GM12878 (cell line): ENCODE data around the gene RASL11A. TPM values are rescaled to one million over a fixed set of nuclear protein-coding genes. Genes with fewer than 3 reads are reported as not detected.

Experiments used
- ATAC-seq: fragments of 200-7000 bp; cut with Tn5 transposase; 3 replicates; pipeline ENCODE4 v1.9.1; 2020; ENCODE audit warnings: mild to moderate bottlenecking, moderate library complexity
- BruUV-seq: library from RNA; stranded (reverse); fragments of 400-500 nt; replicated peaks from 2 replicates; lab custom pipeline; 2021; lab: Mats Ljungman, UMichigan
- CTCF ChIA-PET: fragments of 300-600 bp; sonication (Branson Sonifier 250); formaldehyde crosslinking; extraction: SDS; loops from one replicate; lab custom pipeline; 2021; ENCODE audit warnings: inconsistent platforms; lab: Yijun Ruan, JAX
- POLR2A ChIA-PET: fragments of 350-600 bp; formaldehyde crosslinking; extraction: SDS; loops from one replicate; lab custom pipeline; 2021; ENCODE audit warnings: inconsistent platforms; lab: Charles Lee
- RAD21 ChIA-PET: fragments of 300-600 bp; sonication (Branson Sonifier 250); formaldehyde crosslinking; loops from one replicate; lab custom pipeline; 2023; ENCODE audit warnings: antibody characterized with exemption; ENCODE audit not compliant: unreplicated experiment; lab: Charles Lee
- SMC1A ChIA-PET: fragments of 300-600 bp; sonication (Branson Sonifier 250); formaldehyde crosslinking; loops from one replicate; lab custom pipeline; 2023; ENCODE audit not compliant: unreplicated experiment, uncharacterized antibody; lab: Charles Lee
- DNase-seq: peaks from one replicate; pipeline ENCODE4 v3.0.0-alpha.2; 2011; ENCODE audit warnings: low read depth, low spot score
- FAIRE-seq: peaks from 3 replicates; lab custom pipeline; 2011; peaks lifted over from hg19 to GRCh38; lab: Jason Lieb, UNC
- H2AFZ ChIP-seq: 2 replicates; pipeline ENCODE4 v1.6.0; 2011; ENCODE audit warnings: low read depth, low read length, control low read depth; ENCODE audit not compliant: control insufficient read depth
- H3K27ac ChIP-seq: 2 replicates; pipeline ENCODE4 v1.5.1; 2011; ENCODE audit warnings: control low read depth; ENCODE audit not compliant: control insufficient read depth, insufficient read depth
- H3K27me3 ChIP-seq, 2 experiments: replicated peaks in 1 of 2; 2 replicates each; pipeline versions ENCODE4 v1.6.0 to v1.6.1; 2011; ENCODE audit warnings: low read length in 1 of 2; ENCODE audit not compliant: control insufficient read depth in 2 of 2, insufficient read depth in 2 of 2
- H3K36me3 ChIP-seq, 2 experiments: 2 replicates each; pipeline ENCODE4 v1.5.1; 2011; ENCODE audit warnings: low read length in 1 of 2; ENCODE audit not compliant: control insufficient read depth in 2 of 2, insufficient read depth in 2 of 2
- H3K4me1 ChIP-seq: 2 replicates; pipeline ENCODE4 v1.6.1; 2011; ENCODE audit warnings: mild to moderate bottlenecking, low read length, moderate library complexity, mixed read lengths; ENCODE audit not compliant: control insufficient read depth, insufficient read depth
- H3K4me2 ChIP-seq: 2 replicates; pipeline ENCODE4 v1.6.0; 2011; ENCODE audit warnings: control low read depth; ENCODE audit not compliant: control insufficient read depth, insufficient read depth
- H3K4me3 ChIP-seq: fragments of 200-600 bp; sonication (generic); 2 replicates; pipeline ENCODE4 v1.5.1; 2016
- H3K79me2 ChIP-seq: 2 replicates; pipeline ENCODE4 v1.6.0; 2011; ENCODE audit warnings: low read length; ENCODE audit not compliant: control insufficient read depth, insufficient read depth
- H3K9ac ChIP-seq: 2 replicates; pipeline ENCODE4 v1.8.0; 2011; ENCODE audit warnings: low read length, control low read depth, mixed read lengths; ENCODE audit not compliant: control insufficient read depth, insufficient read depth
- H3K9me3 ChIP-seq: replicated peaks from 3 replicates; pipeline ENCODE4 v1.5.1; 2011; ENCODE audit warnings: mild to moderate bottlenecking, low read length; ENCODE audit not compliant: control insufficient read depth, insufficient read depth
- H4K20me1 ChIP-seq: 2 replicates; pipeline ENCODE4 v1.6.0; 2011; ENCODE audit not compliant: control insufficient read depth, insufficient read depth
- ATF2 ChIP-seq: IDR thresholded peaks from 2 replicates; pipeline ENCODE4 v1.6.1; 2012; ENCODE audit warnings: low read length, inconsistent platforms
- KLF5 ChIP-seq: fragments of 450-650 bp; IDR thresholded peaks from 2 replicates; pipeline ENCODE4 v1.6.1; 2014; ENCODE audit warnings: mild to moderate bottlenecking; ENCODE audit not compliant: partially characterized antibody
- MLLT1 ChIP-seq: fragments of 450-650 bp; IDR thresholded peaks from 2 replicates; pipeline ENCODE4 v1.6.1; 2016; ENCODE audit warnings: mild to moderate bottlenecking
- MTA3 ChIP-seq: IDR thresholded peaks from 2 replicates; pipeline ENCODE4 v1.6.1; 2012; ENCODE audit warnings: low read length, inconsistent platforms, borderline replicate concordance
- RUNX3 ChIP-seq: IDR thresholded peaks from 2 replicates; pipeline ENCODE4 v1.6.1; 2012; ENCODE audit warnings: low read length, inconsistent platforms
- TAF1 ChIP-seq: IDR thresholded peaks from 2 replicates; pipeline ENCODE4 v1.6.1; 2011; ENCODE audit warnings: mild to moderate bottlenecking, low read depth, low read length, borderline replicate concordance
- ZNF274 ChIP-seq: IDR thresholded peaks from one replicate; pipeline ENCODE4 v1.8.0; 2011; ENCODE audit not compliant: insufficient read length, insufficient read depth
- WGBS: methylation state at CpG from one replicate; pipeline ENCODE4 v1.1.6; 2016; ENCODE audit warnings: low lambda C conversion rate; ENCODE audit not compliant: insufficient replicate concordance, insufficient coverage; ENCODE audit errors: missing lambda C conversion rate; 5-methylcytosine and 5-hydroxymethylcytosine counted together
- in situ Hi-C: fragments of 300-500 bp; cut with MboI; formaldehyde crosslinking; loops from 9 replicates; pipeline ENCODE4 v1.14.3; 2018; ENCODE audit warnings: mixed read lengths
- intact Hi-C: fragments of 100-400 bp; cut with micrococcal nuclease; formaldehyde crosslinking; loops from one replicate; pipeline ENCODE4 v1.14.2; 2022; ENCODE audit not compliant: unreplicated experiment
- polyA plus RNA-seq, 11 experiments: library from polyadenylated mRNA; depleted of rRNA in 4 of 11; unstranded in 6 of 11; stranded (reverse) in 5 of 11; fragments of >200 nt; fragmentation: Nextera tagmentation in 4 of 11; fragmentation: Illumina TruSeq in 1 of 11; extraction: Ambion mirVana in 4 of 11; extraction: Trizol in 1 of 11; gene quantifications; 1 replicate in 1 of 11; 2 replicates in 10 of 11; pipeline versions ENCODE4 v1.2.1 to v1.2.3, GENCODE V29; 2011 to 2016; ENCODE audit warnings: inconsistent platforms in 2 of 11, missing spikeins in 2 of 11, low read depth in 1 of 11
- total RNA-seq, 4 experiments: library from RNA; depleted of rRNA in 3 of 4; stranded (reverse); fragments of >200 nt in 3 of 4; fragmentation: Illumina TruSeq in 1 of 4; extraction: Trizol in 1 of 4; gene quantifications; 2 replicates each; pipeline versions ENCODE4 v1.2.1 to v1.2.3, GENCODE V29; 2013 to 2021

The RASL11A gene
- total and polyA plus RNA-seq, 10 of the 15 experiments (the other 5 are each of a cell fraction or from before 2014, with no cell fraction given) = 0.04 to 1.3 (median 0.41) TPM; not detected in 1

- Histone ChIP-seq H3K9me3 (no peaks in the 10 kb centered on the region), H3K79me2 (no peaks in the 10 kb centered on the region), H4K20me1 (no peaks in the 10 kb centered on the region), H3K4me1 (no peaks in the 10 kb centered on the region), H2AFZ (no peak overlapping the region), H3K9ac (no peak overlapping the region), H3K4me3 (no peak overlapping the region), H3K27me3 (no peaks in the 10 kb centered on the region; a peak in 1 of 4 replicates), H3K36me3 (no peaks in the 10 kb centered on the region), H3K4me2 (no peak overlapping the region), H3K27ac (no peak overlapping the region)
- CTCF ChIA-PET = interaction anchor here (0.9 to 3.0 kb wide), 6 partner anchors 11 to 335 kb away, joined by 3 to 19 read pairs (median 4); partner anchors contain the start of gene RASL11A
- ATAC-seq (no peak; the same call in 2 of the 3 replicates), DNase-seq (no peak), FAIRE-seq (no peak)
- in situ Hi-C loops (loop anchor here (5.0 kb wide), 1 partner anchor 294 kb away; no protein-coding TSS in a partner anchor), intact Hi-C loops (no loop called here)
- TF ChIP-seq TAF1 = no peak
- no peak for TF ChIP-seq ATF2
- TF ChIP-seq KLF5 = no peak
- TF ChIP-seq ZNF274 = no peak
- no peak for TF ChIP-seq MLLT1
- no peak for TF ChIP-seq RUNX3
- no peak for TF ChIP-seq MTA3
- RAD21 ChIA-PET = interaction anchor here (1.2 to 1.4 kb wide), 2 partner anchors 296 to 335 kb away, joined by 4 to 5 read pairs; no protein-coding TSS in a partner anchor
- POLR2A ChIA-PET = no interaction called here
- WGBS = 0% methylated on average over 1 of the region's 1 CpG
- SMC1A ChIA-PET = interaction anchor here (0.9 to 5.7 kb wide), 3 partner anchors 11 to 296 kb away, joined by 3 to 35 read pairs (median 3); partner anchors contain the start of gene RASL11A
- no TSS peak for BruUV-seq
These were observed 10.8 kb downstream of the RASL11A start for GRCh38 chr13:27281420-27281819.
